Muscle layer of duodenum (tissue), 2 donors: ENCODE results near the gene PRKCZ.

Experiments used
- H3K27ac ChIP-seq: one replicate; pipeline ENCODE4 v1.7.0; 2013; ENCODE audit warnings: mild to moderate bottlenecking, low read length
- H3K27me3 ChIP-seq: one replicate; pipeline ENCODE4 v1.7.0; 2013; ENCODE audit warnings: low read depth, mild to moderate bottlenecking, control low read depth, low read length
- H3K36me3 ChIP-seq, 2 donors: one replicate each; pipeline ENCODE4 v1.7.0; 2013; ENCODE audit warnings: low read length in 2 of 2, control low read depth in 1 of 2, mild to moderate bottlenecking in 1 of 2; ENCODE audit not compliant: insufficient read depth in 2 of 2, control insufficient read depth in 1 of 2
- H3K4me1 ChIP-seq, 2 donors: one replicate each; pipeline ENCODE4 v1.7.0; 2013; ENCODE audit warnings: low read length in 2 of 2, mild to moderate bottlenecking in 2 of 2, control low read depth in 1 of 2, moderate library complexity in 1 of 2; ENCODE audit not compliant: insufficient read depth in 2 of 2, control insufficient read depth in 1 of 2
- H3K4me3 ChIP-seq, 2 donors: one replicate each; pipeline ENCODE4 v1.7.0; 2013; ENCODE audit warnings: low read length in 2 of 2, low read depth in 1 of 2, mild to moderate bottlenecking in 1 of 2
- H3K9me3 ChIP-seq, 2 donors: one replicate each; pipeline ENCODE4 v1.7.0; 2013; ENCODE audit warnings: low read length in 2 of 2, control low read depth in 1 of 2, mild to moderate bottlenecking in 1 of 2; ENCODE audit not compliant: control insufficient read depth in 1 of 2
- donor health status: healthy.

The PRKCZ gene

GRCh38 chr1:2151252-2151651, 101.0 kb downstream of the PRKCZ start:
- no peaks in the 10 kb centered on the region for H3K36me3 ChIP-seq
- H3K4me3 ChIP-seq: no peak overlapping the region
- H3K27me3 ChIP-seq: no peaks in the 10 kb centered on the region
- no peaks in the 10 kb centered on the region for H3K9me3 ChIP-seq
- no peaks in the 10 kb centered on the region for H3K4me1 ChIP-seq
- no peak overlapping the region for H3K27ac ChIP-seq

- no peaks in the 10 kb centered on the region for H3K36me3 ChIP-seq
- no peaks in the 10 kb centered on the region for H3K9me3 ChIP-seq
- H3K27ac ChIP-seq: no peak overlapping the region
- H3K4me3 ChIP-seq: no peak overlapping the region
- no peaks in the 10 kb centered on the region for H3K27me3 ChIP-seq
- H3K4me1 ChIP-seq: no peaks in the 10 kb centered on the region
Measured at GRCh38 chr1:2151911-2152310, 101.7 kb downstream of the PRKCZ start.

DNA sequence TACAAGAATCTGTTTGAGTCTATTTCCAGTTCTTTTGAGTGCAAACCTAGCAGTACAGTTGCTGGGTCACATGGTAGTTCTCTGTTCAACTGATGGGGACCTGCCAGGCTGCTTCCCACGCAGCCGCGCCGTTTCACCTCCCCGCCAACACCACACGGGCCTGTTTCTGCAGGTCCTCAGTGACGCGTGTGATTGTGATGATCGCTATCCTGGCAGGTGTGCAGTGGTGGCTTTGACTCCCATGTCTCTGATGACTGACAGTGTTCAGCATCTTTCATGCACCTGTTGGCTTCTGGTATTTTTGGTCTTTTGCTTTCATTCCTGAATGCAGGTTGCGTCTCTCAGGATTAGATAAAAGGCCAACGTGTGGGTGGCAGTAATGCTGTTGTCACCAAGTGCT, 102.7 kb downstream of the PRKCZ start:
- no peak overlapping the region for H3K4me3 ChIP-seq
- H3K36me3 ChIP-seq: no peaks in the 10 kb centered on the region

DNA sequence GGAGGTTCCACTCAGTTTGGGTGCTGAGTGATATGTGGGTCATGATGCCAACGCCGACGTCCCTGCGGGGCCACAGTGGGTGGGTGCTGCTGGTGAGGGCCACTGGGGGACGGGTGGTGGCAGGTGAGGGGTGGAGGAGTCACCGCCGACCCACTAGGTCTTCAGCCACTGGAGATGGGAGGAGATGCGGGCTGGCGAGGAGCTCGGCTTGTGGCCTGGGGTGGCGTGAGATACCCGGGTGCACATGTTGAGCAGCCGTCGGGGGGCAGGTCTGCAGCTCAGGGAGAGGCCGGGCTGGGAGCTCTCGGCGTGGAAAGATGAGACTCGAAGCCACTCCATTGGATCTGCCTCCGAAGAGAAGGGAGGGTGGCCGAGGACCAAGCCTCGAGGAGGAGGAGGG, 103.8 kb downstream of the PRKCZ start:
- H3K27me3 ChIP-seq: no peaks in the 10 kb centered on the region
- H3K36me3 ChIP-seq: no peaks in the 10 kb centered on the region
- no peak overlapping the region for H3K4me3 ChIP-seq
- H3K27ac ChIP-seq: no peak overlapping the region
- no peaks in the 10 kb centered on the region for H3K9me3 ChIP-seq
- H3K4me1 ChIP-seq: no peaks in the 10 kb centered on the region

More for the DNA sequence above, 102.7 kb downstream of the PRKCZ start:
- no peaks in the 10 kb centered on the region for H3K4me1 ChIP-seq
- no peaks in the 10 kb centered on the region for H3K27me3 ChIP-seq
- H3K27ac ChIP-seq: no peak overlapping the region
- H3K9me3 ChIP-seq: no peaks in the 10 kb centered on the region

- Histone ChIP-seq H3K9me3 (no peaks in the 10 kb centered on the region), H3K27me3 (no peaks in the 10 kb centered on the region), H3K36me3 (no peaks in the 10 kb centered on the region), H3K27ac (no peak overlapping the region), H3K4me3 (no peak overlapping the region), H3K4me1 (no peaks in the 10 kb centered on the region)
Measured at GRCh38 chr1:2155147-2155598, 105.0 kb downstream of the PRKCZ start.

- Histone ChIP-seq H3K27ac (no peak overlapping the region), H3K27me3 (no peaks in the 10 kb centered on the region), H3K4me1 (no peaks in the 10 kb centered on the region), H3K9me3 (no peaks in the 10 kb centered on the region), H3K36me3 (no peaks in the 10 kb centered on the region), H3K4me3 (no peak overlapping the region)
Measured at GRCh38 chr1:2155788-2156187, 105.6 kb downstream of the PRKCZ start.

DNA sequence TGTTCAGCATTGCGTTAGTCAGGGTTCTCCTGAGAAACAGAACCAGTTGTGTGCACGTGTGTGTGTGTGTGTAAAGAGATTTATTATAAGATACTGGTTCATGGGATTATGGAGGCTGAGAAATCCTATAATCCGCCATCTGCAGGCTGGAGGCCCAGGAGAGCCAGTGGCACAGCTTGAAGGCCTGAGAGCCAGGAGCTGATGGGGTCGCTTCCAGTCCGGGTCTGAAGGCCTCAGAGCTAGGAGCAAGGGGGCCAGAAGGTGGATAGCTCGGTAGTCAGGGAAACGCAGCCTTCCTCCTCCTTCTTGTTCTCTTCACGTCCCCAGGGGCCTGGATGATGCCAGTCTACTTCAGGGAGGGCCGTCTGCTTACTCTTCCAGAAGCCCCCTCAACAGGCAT, 106.7 kb downstream of the PRKCZ start:
- no peak overlapping the region for H3K27ac ChIP-seq
- H3K9me3 ChIP-seq: no peaks in the 10 kb centered on the region
- no peaks in the 10 kb centered on the region for H3K36me3 ChIP-seq
- no peaks in the 10 kb centered on the region for H3K27me3 ChIP-seq
- H3K4me1 ChIP-seq: no peaks in the 10 kb centered on the region
- H3K4me3 ChIP-seq: no peak overlapping the region

DNA sequence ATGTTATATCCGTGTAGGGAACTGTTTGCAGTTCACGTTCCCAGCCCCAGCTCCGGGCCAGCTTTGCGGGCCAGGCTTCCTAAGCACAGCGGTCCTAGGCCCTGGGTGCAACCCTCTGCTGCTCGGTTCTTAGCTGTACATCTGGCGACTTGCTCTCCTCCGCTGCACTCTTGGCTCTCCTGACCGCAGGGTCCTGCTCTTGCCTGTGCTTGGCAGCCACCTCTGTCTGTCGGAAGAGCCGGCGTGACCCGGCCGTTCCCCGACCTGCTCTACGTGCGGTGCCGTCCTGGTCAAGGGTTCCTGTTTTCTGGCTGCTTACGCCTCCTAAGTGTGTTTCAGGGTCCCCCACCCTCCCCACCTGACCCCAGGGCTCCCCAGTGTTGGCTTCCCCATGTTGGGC, 107.6 kb downstream of the PRKCZ start:
- Histone ChIP-seq H3K27me3 (no peaks in the 10 kb centered on the region), H3K4me1 (no peaks in the 10 kb centered on the region), H3K9me3 (no peaks in the 10 kb centered on the region), H3K4me3 (no peak overlapping the region), H3K27ac (no peak overlapping the region), H3K36me3 (no peaks in the 10 kb centered on the region)

DNA sequence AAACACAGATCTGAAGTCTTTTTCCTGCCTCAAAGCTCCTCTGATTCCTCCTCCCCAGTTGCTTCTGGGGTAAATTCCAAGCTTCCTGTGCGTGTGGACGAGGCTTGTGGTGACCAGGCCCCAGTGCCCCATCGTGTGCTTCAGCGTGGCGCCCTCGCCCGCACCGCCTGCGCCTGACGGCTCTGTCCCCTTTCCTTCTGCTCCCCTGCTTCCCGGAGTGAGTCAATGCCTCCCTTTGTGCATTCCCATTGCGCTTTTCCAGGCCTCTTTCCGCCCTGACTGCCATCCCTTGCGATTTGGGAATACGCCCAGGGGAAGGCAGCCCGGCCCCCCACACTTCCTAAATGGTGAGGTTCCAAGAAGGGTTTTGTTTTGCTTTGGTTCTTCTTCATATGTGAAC, 108.1 kb downstream of the PRKCZ start:
- H3K27ac ChIP-seq: no peak overlapping the region
- no peaks in the 10 kb centered on the region for H3K36me3 ChIP-seq
- no peaks in the 10 kb centered on the region for H3K4me1 ChIP-seq
- no peak overlapping the region for H3K4me3 ChIP-seq
- no peaks in the 10 kb centered on the region for H3K27me3 ChIP-seq
- no peaks in the 10 kb centered on the region for H3K9me3 ChIP-seq

DNA sequence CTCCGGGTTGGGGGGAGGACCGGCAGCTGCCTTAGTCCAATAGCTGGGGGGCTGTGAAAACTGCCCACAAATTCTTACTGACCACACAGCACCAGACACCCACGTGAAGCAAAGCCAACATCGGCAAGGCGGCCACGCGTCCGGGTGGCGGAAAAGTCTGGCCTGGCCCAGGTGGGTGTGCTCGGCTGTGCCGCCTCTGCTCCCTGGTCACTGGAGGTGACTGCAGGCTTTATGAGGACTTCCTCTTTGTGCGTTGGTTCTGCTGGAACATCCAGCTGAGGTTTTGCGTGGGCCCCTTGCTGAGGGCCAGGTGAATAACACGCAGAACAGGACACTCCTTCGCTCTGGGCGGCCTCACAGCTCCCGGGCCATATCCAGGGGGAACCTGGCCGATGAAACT, 108.9 kb downstream of the PRKCZ start:
- Histone ChIP-seq H3K36me3 (no peaks in the 10 kb centered on the region), H3K4me3 (no peak overlapping the region)

GRCh38 chr1:2160451-2161300, 110.5 kb downstream of the PRKCZ start:
- no peak overlapping the region for H3K27ac ChIP-seq
- H3K36me3 ChIP-seq: no peaks in the 10 kb centered on the region
- no peaks in the 10 kb centered on the region for H3K4me1 ChIP-seq
- H3K27me3 ChIP-seq: no peaks in the 10 kb centered on the region
- peaks cover 0 to 5% of the 10 kb centered on the region in 2 donors for H3K9me3 ChIP-seq
- H3K4me3 ChIP-seq: no peak overlapping the region

More for the DNA sequence above, 108.9 kb downstream of the PRKCZ start:
- no peak overlapping the region for H3K27ac ChIP-seq
- no peaks in the 10 kb centered on the region for H3K27me3 ChIP-seq
- no peaks in the 10 kb centered on the region for H3K4me1 ChIP-seq
- H3K9me3 ChIP-seq: peaks cover 0 to 2% of the 10 kb centered on the region in 2 donors

GRCh38 chr1:2163205-2163604, 113.0 kb downstream of the PRKCZ start:
- H3K36me3 ChIP-seq: no peaks in the 10 kb centered on the region
- no peak overlapping the region for H3K4me3 ChIP-seq
- no peaks in the 10 kb centered on the region for H3K4me1 ChIP-seq
- H3K27ac ChIP-seq: no peak overlapping the region
- H3K27me3 ChIP-seq: no peaks in the 10 kb centered on the region
- H3K9me3 ChIP-seq: peaks cover 0 to 5% of the 10 kb centered on the region in 2 donors
